Subcutaneous preadipocyte (primary cell): Measurements from ENCODE around the gene PSAT1. TPM values are rescaled to one million over a fixed set of nuclear protein-coding genes. Genes with fewer than 3 reads are reported as not detected.

Experiments
- total RNA-seq: library from RNA; depleted of rRNA; stranded (reverse); fragments of >200 nt; gene quantifications from 2 replicates; pipeline ENCODE4 v1.2.3, GENCODE V29; 2012

PSAT1 gene
- 42.0 and 49.2 TPM in 2 replicates for total RNA-seq

GRCh38 chr9:78296893-78297671 lies at the start of gene PSAT1:
Gene PSAT1, plus strand, starts transcription at chr9:78297125. Its CDS starts 86 bp downstream, at chr9:78297211.

Other genes with a start within 250 kb of the PSAT1 start
- 14.3 and 22.5 TPM in 2 replicates for gene CEP78, start 61.0 kb upstream of the PSAT1 start, total RNA-seq